ENCODE results near the gene FAM53B.

FAM53B gene

DNA sequence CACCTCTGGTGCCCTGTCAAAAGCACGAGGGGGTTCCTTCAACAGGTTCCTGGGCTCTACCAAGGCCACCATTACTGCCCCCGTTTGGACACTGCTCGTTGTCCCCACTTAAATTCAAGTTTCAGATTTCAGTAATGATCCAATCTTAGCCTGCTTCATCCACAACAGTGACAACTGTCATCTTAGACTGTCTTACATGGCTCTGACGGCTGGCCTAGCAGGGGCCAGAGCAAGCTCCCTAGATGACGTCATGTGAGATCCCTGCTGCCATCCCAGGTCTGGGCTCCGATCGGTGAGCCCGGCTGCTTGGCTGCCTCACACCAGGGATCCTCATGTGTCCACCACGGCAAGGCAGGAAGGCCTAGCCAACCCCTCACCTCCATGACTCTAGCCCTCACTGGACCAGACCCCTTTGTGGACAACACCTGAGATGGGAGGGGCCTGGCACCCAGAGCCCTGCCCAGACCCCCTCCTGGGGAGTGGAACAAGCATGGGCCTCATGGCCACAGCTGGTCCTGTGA lies 82.5 kb downstream of the FAM53B start:
- no peak for TF ChIP-seq JUND (IDR thresholded peaks at IDR 0.05; ENCODE audit: low read depth)
- in situ Hi-C loops (cut with HindIII; ENCODE audit: low pct_unique_long_range_greater_than_20kb, low sequenced_read_pairs), result no loop called here
- no peak for DNase-seq (ENCODE audit: low read depth in 1 of 2, low spot score in 1 of 2)

DNA sequence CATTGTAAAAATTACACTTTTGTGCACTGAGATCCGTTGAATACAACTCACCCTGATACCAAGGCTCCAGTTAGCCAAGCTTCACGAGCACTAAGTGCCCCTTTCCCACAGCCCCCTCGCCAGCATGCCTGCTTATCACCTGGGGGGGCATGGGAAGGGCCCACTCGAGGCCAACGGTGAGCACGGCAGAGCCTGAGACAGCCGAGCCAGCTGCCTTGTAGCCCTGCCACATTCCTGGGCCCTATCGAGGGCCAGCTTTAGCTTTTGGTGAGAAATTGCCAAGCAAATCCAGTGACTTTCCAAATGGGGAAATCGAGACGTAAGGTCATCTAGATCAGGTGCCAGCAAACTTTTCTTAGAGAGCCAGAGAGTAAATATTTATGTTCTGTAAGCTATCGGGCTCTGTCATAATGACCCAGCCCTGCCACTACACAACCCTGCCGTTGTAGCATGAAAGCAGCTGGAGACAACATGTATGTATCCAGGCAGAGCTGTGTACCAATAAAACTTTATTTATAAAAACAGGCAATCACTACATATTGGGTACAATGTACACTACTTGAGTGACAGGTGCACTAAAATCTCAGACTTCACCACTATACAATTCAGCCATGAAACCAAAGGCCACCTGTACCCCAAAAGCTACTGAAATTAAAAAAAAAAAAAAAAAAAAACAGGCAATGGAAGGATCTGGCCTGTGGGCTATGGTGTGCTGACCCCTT lies 83.6 kb downstream of the FAM53B start:
- in situ Hi-C loops (cut with HindIII; ENCODE audit: low pct_unique_long_range_greater_than_20kb, low sequenced_read_pairs), result no loop called here
- no peak for TF ChIP-seq JUND (IDR thresholded peaks at IDR 0.05; ENCODE audit: low read depth)
- no peak for DNase-seq (ENCODE audit: low read depth in 1 of 2, low spot score in 1 of 2)

DNA sequence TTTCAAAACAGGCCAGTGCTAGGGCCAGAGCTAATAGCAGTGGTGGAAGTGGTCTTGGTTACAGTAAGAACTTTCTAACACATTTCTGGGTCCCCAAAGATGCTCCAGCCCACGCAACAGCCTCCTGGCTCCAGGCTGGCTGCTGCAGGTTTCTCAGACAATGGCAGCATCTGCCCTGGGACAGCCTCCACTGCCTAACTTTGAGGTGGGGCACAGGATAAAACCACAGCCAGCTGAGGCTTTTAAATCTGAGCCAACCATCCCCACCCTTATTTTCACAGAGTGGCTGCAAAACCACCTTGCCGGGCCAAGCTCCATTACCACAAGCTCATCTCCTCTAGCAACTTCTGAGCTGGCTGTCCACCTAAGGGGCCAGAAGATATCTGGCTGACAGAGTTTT lies 84.8 kb downstream of the FAM53B start:
- DNase-seq (ENCODE audit: low read depth in 1 of 2, low spot score in 1 of 2), result no peak
- TF ChIP-seq JUND (IDR thresholded peaks at IDR 0.05; ENCODE audit: low read depth), result no peak
- in situ Hi-C loops (cut with HindIII; ENCODE audit: low pct_unique_long_range_greater_than_20kb, low sequenced_read_pairs), result no loop called here

GRCh38 chr10:124658591-124659242 lies 85.5 kb downstream of the FAM53B start:
- in situ Hi-C loops (cut with HindIII; ENCODE audit: low pct_unique_long_range_greater_than_20kb, low sequenced_read_pairs), result no loop called here
- no peak for TF ChIP-seq JUND (IDR thresholded peaks at IDR 0.05; ENCODE audit: low read depth)
- DNase-seq (ENCODE audit: low read depth in 1 of 2, low spot score in 1 of 2), result no peak

DNA sequence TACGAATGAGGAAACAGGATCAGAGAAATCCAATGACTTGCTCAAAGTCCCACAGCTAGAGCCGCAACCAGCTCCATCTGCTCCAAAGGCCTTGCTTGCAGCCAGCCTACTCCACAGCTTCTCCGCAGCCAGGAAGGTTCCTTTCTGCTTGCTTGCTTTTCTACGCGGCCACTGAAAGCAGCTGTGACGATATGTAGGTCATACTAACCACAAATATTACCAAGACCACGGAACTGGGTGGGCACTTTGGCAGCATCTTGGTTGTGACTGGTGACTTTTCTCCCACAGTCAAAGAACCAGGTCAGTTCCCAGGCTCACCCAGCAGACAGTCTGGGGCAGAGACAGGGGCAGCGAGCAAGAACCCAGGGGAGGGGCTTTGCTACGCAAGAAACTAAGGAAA lies 86.4 kb downstream of the FAM53B start:
- in situ Hi-C loops (cut with HindIII; ENCODE audit: low pct_unique_long_range_greater_than_20kb, low sequenced_read_pairs), result no loop called here
- TF ChIP-seq JUND (IDR thresholded peaks at IDR 0.05; ENCODE audit: low read depth), result no peak
- no peak for DNase-seq (ENCODE audit: low read depth in 1 of 2, low spot score in 1 of 2)

DNA sequence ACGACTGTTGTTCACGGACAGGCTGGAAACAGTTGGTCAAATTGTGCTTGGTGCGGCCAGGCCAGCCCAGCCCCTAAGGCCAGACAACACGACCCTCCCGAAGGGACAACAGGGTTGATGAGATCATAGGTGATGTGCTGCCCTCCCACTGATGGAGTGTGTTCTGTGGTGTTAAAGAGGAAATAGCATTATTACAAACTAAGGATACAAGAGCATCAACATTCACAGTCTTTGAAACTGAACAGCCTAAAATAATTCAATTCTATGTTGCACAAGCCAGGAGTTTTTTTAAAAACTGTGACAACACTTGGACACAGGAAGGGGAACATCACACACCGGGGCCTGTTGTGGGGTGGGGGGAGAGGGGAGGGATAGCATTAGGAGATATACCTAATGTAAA lies 87.6 kb downstream of the FAM53B start:
- DNase-seq (ENCODE audit: low read depth in 1 of 2, low spot score in 1 of 2), result no peak
- in situ Hi-C loops (cut with HindIII; ENCODE audit: low pct_unique_long_range_greater_than_20kb, low sequenced_read_pairs), result no loop called here
- TF ChIP-seq JUND (IDR thresholded peaks at IDR 0.05; ENCODE audit: low read depth), result no peak

DNA sequence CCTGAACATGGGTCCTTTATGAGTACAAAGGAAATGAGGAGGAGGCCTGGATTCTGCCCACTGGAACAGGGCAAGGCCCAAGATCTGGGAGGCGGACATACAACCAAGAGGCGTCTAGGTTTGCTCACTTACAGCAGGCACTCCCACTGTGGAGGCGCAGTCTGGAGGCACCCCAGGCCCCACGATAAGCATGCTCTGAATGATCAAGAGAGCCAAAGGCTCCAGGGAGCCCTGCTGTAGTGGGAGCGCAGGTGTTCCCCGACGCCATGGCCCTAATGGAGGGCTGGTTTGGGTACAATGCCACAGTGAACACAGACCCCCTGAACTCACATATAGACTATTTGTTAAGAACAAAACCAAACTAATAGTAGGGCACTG lies 88.1 kb downstream of the FAM53B start:
- no peak for DNase-seq (ENCODE audit: low read depth in 1 of 2, low spot score in 1 of 2)
- in situ Hi-C loops (cut with HindIII; ENCODE audit: low pct_unique_long_range_greater_than_20kb, low sequenced_read_pairs), result no loop called here
- TF ChIP-seq JUND (IDR thresholded peaks at IDR 0.05; ENCODE audit: low read depth), result no peak

GRCh38 chr10:124655191-124656112 lies 88.7 kb downstream of the FAM53B start:
- in situ Hi-C loops (cut with HindIII; ENCODE audit: low pct_unique_long_range_greater_than_20kb, low sequenced_read_pairs), result no loop called here
- no peak for DNase-seq (ENCODE audit: low read depth in 1 of 2, low spot score in 1 of 2)
- no peak for TF ChIP-seq JUND (IDR thresholded peaks at IDR 0.05; ENCODE audit: low read depth)

DNA sequence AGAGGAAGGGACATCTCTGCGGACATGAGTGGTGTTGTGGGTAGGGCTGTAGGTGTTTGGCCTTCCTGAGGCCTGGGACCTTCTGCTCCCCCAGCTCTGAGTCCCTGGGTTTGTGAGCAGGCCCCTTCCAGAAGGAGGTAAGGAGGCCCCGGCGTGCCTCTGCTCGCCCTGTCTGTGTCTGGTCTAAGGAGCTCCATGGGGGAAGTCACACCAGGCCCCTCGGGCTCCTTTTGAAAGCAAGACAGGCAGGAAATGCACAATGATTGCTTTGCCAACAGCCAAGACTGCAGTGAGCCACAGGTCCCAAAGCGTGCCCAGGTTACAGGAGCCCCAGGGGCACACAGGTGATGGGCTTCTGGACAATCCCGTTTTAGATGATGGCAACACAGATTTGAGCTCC lies 89.5 kb downstream of the FAM53B start:
- in situ Hi-C loops (cut with HindIII; ENCODE audit: low pct_unique_long_range_greater_than_20kb, low sequenced_read_pairs), result no loop called here
- no peak for TF ChIP-seq JUND (IDR thresholded peaks at IDR 0.05; ENCODE audit: low read depth)
- DNase-seq (ENCODE audit: low read depth in 1 of 2, low spot score in 1 of 2), result peak in 1 of 2 experiments; percentile 13

DNA sequence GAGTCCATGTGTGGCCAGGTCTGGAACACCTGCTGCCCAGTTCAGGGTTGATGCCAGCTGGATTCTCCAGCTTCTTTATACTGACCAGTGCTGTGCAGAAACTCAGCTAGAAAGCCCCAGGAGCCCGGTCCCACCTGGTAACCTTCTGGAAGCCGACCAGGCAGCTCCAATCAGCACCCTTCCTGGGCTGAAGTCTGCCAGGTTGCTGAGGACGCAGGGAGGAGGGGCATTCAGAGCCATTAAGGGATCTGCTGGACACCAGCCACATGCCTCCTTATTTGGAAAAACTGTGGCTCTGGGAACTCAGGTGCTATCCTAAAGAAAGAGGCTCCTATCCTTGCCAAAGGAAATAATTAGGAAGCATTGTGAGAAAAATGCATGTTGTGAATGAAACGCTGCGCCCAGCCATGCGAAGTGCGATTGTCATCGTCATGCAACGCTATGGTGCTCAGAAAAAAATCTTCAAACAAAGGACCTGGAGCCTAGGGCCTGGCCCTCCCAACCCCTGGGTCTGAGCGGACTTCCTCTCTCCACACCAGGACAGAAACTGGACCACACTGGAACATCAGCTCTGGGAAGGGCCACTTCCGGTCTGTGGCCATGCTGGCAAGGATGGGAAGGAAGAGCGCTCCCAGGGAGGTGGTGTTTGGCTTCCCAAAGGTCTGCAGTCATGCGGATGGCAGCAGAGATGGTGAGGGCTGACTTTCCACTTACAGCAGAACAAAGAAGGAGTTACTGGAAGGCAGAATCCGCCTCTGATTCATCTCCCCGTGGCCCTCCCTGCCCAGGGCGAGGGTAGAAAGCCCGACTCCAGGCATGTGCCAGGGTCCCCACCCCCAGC lies 90.1 kb downstream of the FAM53B start:
- DNase-seq (ENCODE audit: low read depth in 1 of 2, low spot score in 1 of 2), result no peak
- in situ Hi-C loops (cut with HindIII; ENCODE audit: low pct_unique_long_range_greater_than_20kb, low sequenced_read_pairs), result no loop called here
- no peak for TF ChIP-seq JUND (IDR thresholded peaks at IDR 0.05; ENCODE audit: low read depth)

DNA sequence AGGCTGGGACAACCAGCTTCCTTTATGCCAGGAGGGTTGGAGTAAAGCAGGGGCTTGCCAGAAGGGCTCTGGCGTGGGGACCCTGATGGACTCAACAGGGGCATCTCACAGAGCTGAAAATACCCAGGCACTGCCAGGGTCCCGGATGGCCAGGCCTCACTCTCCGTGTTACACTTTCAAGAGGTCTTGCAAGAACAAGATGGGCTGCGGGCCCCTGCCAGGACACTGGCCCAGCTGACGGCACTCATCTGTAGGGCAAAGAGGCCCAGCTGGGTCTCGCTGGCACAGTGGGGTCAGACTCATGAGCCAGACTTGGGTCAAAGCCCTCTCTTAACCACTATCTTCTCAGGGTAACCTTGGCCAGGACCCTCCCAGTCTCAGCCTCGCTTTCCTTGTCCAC lies 90.9 kb downstream of the FAM53B start:
- in situ Hi-C loops (cut with HindIII; ENCODE audit: low pct_unique_long_range_greater_than_20kb, low sequenced_read_pairs), result no loop called here
- DNase-seq (ENCODE audit: low read depth in 1 of 2, low spot score in 1 of 2), result no peak
- no peak for TF ChIP-seq JUND (IDR thresholded peaks at IDR 0.05; ENCODE audit: low read depth)

- TF ChIP-seq JUND (IDR thresholded peaks at IDR 0.05; ENCODE audit: low read depth), result no peak
- in situ Hi-C loops (cut with HindIII; ENCODE audit: low pct_unique_long_range_greater_than_20kb, low sequenced_read_pairs), result no loop called here
Observed at GRCh38 chr10:124652701-124653100, 91.5 kb downstream of the FAM53B start.

More at GRCh38 chr10:124652701-124653100, 91.5 kb downstream of the FAM53B start:
- DNase-seq (ENCODE audit: low read depth in 1 of 2, low spot score in 1 of 2), result no peak
